Measurements from ENCODE around the gene ECE1. TPM values are rescaled to one million over a fixed set of nuclear protein-coding genes. Genes with fewer than 3 reads are reported as not detected.
"Not testable (repeated sequence)": the region's sequence is repeated elsewhere in the genome, so short reads cannot be mapped to it uniquely, and the experiment has no call there.

Gene ECE1
- total and polyA plus RNA-seq, 2 experiments from 2014 or later: 42.4 to 59.1 TPM

GRCh38 chr1:21220815-21221214 is 69.4 kb downstream of the ECE1 start:
- Histone ChIP-seq H3K27me3 (no peaks in the 10 kb centered on the region), H3K9me3 (ENCODE audit: low read depth) (no peaks in the 10 kb centered on the region), H3K4me1 (ENCODE audit: low read depth) (no peaks in the 10 kb centered on the region), H3K4me3 (no peak overlapping the region), H3K36me3 (peaks cover 2% of the 10 kb centered on the region), H3K27ac (no peak overlapping the region)
- TF ChIP-seq CTCF (IDR thresholded peaks at IDR 0.05; ENCODE audit: low read depth, low read length): no peak
- peak in 1 of 2 donors; percentile 21 for DNase-seq (ENCODE audit: low read depth in 1 of 2, low spot score in 1 of 2)

GRCh38 chr1:21219674-21220073 is 70.6 kb downstream of the ECE1 start:
- Histone ChIP-seq H3K27ac (no peak overlapping the region), H3K9me3 (ENCODE audit: low read depth) (no peaks in the 10 kb centered on the region), H3K4me1 (ENCODE audit: low read depth) (no peaks in the 10 kb centered on the region), H3K36me3 (peaks cover 2% of the 10 kb centered on the region), H3K4me3 (no peak overlapping the region), H3K27me3 (no peaks in the 10 kb centered on the region)
- DNase-seq (ENCODE audit: low read depth in 1 of 2, low spot score in 1 of 2): no peak
- no peak for TF ChIP-seq CTCF (IDR thresholded peaks at IDR 0.05; ENCODE audit: low read depth, low read length)

- Histone ChIP-seq H3K27ac (no peak overlapping the region), H3K4me1 (ENCODE audit: low read depth) (no peaks in the 10 kb centered on the region), H3K4me3 (no peak overlapping the region), H3K9me3 (ENCODE audit: low read depth) (no peaks in the 10 kb centered on the region), H3K27me3 (no peaks in the 10 kb centered on the region), H3K36me3 (peaks cover 2% of the 10 kb centered on the region)
- peak; percentile 55 for TF ChIP-seq CTCF (IDR thresholded peaks at IDR 0.05; ENCODE audit: low read depth, low read length)
- DNase-seq (ENCODE audit: low read depth in 1 of 2, low spot score in 1 of 2): peak; percentile 27 to 33
Observed at GRCh38 chr1:21217812-21218596, 72.3 kb downstream of the ECE1 start.

GRCh38 chr1:21216835-21217811 is 73.1 kb downstream of the ECE1 start:
- peaks cover 2% of the 10 kb centered on the region for H3K36me3 ChIP-seq
- H3K27ac ChIP-seq: no peak overlapping the region
- H3K9me3 ChIP-seq (ENCODE audit: low read depth): no peaks in the 10 kb centered on the region
- TF ChIP-seq CTCF (IDR thresholded peaks at IDR 0.05; ENCODE audit: low read depth, low read length): peak; percentile 80
- DNase-seq (ENCODE audit: low read depth in 1 of 2, low spot score in 1 of 2): peak; percentile 51 to 61
- H3K4me1 ChIP-seq (ENCODE audit: low read depth): no peaks in the 10 kb centered on the region
- no peaks in the 10 kb centered on the region for H3K27me3 ChIP-seq
- no peak overlapping the region for H3K4me3 ChIP-seq

GRCh38 chr1:21212126-21212525 is 78.1 kb downstream of the ECE1 start:
- H3K27ac ChIP-seq: no peak overlapping the region
- H3K36me3 ChIP-seq: no peaks in the 10 kb centered on the region
- H3K9me3 ChIP-seq (ENCODE audit: low read depth): no peaks in the 10 kb centered on the region
- no peak overlapping the region for H3K4me3 ChIP-seq
- no peak for DNase-seq (ENCODE audit: low read depth in 1 of 2, low spot score in 1 of 2)
- no peak for TF ChIP-seq CTCF (IDR thresholded peaks at IDR 0.05; ENCODE audit: low read depth, low read length)
- no peaks in the 10 kb centered on the region for H3K4me1 ChIP-seq (ENCODE audit: low read depth)
- H3K27me3 ChIP-seq: no peaks in the 10 kb centered on the region

- not testable (repeated sequence) for DNase-seq (ENCODE audit: low read depth in 1 of 2, low spot score in 1 of 2); H3K4me3 ChIP-seq; H3K27me3 ChIP-seq; H3K36me3 ChIP-seq; H3K27ac ChIP-seq; H3K9me3 ChIP-seq (ENCODE audit: low read depth); H3K4me1 ChIP-seq (ENCODE audit: low read depth)
Observed at GRCh38 chr1:21208137-21208700, 82.0 kb downstream of the ECE1 start.

Measured in cardiac muscle cell (in vitro differentiated cells and primary cell).